Caco-2 (cell line): Measurements from ENCODE around the gene CDR2. TPM values are rescaled to one million over a fixed set of nuclear protein-coding genes. Genes with fewer than 3 reads are reported as not detected.

Experiments used
- BruUV-seq: library from RNA; stranded (reverse); fragments of 400-500 nt; replicated peaks from 2 replicates; lab custom pipeline; 2021; lab: Mats Ljungman, UMichigan
- CTCF ChIA-PET: fragments of 300-600 bp; sonication (Branson Sonifier 250); formaldehyde crosslinking; loops from one replicate; lab custom pipeline; 2022; ENCODE audit warnings: antibody characterized with exemption; lab: Charles Lee
- POLR2A ChIA-PET: fragments of 300-600 bp; sonication (Branson Sonifier 250); formaldehyde crosslinking; loops from one replicate; lab custom pipeline; 2022; ENCODE audit warnings: antibody characterized with exemption; lab: Charles Lee
- DNase-seq, 2 experiments: peaks; one replicate each; pipeline versions ENCODE4 v3.0.0 to v3.0.0-alpha.2; 2020 to 2022
- H3K27me3 ChIP-seq: replicated peaks from 2 replicates; pipeline ENCODE4 v1.6.0; 2011; ENCODE audit warnings: low read length; ENCODE audit not compliant: control insufficient read depth, insufficient read depth
- H3K36me3 ChIP-seq: 2 replicates; pipeline ENCODE4 v1.5.1; 2011; ENCODE audit warnings: low read length; ENCODE audit not compliant: control insufficient read depth, insufficient read depth
- H3K4me1 ChIP-seq: fragments of 250-450 bp; sonication (Bioruptor Pico); 2 replicates; pipeline ENCODE4 v1.5.1; 2020; ENCODE audit warnings: mild to moderate bottlenecking
- H3K4me3 ChIP-seq: 2 replicates; pipeline ENCODE4 v1.5.1; 2011; ENCODE audit warnings: low read depth, mild to moderate bottlenecking, control low read depth, low read length
- H3K9me3 ChIP-seq: fragments of 250-450 bp; sonication (Bioruptor Pico); 2 replicates; pipeline ENCODE4 v1.5.1; 2020; ENCODE audit warnings: mild to moderate bottlenecking, moderate library complexity
- H3K27ac Mint-ChIP-seq: one replicate; pipeline ENCODE4 v1.8.0; 2022; ENCODE audit warnings: mixed read lengths; ENCODE audit not compliant: unreplicated experiment
- H3K27me3 Mint-ChIP-seq: one replicate; pipeline ENCODE4 v1.8.0; 2022; ENCODE audit warnings: mixed read lengths; ENCODE audit not compliant: insufficient read depth, unreplicated experiment
- H3K36me3 Mint-ChIP-seq: one replicate; pipeline ENCODE4 v1.8.0; 2022; ENCODE audit warnings: mild to moderate bottlenecking, mixed read lengths; ENCODE audit not compliant: insufficient read depth, unreplicated experiment
- H3K4me1 Mint-ChIP-seq: one replicate; pipeline ENCODE4 v1.8.0; 2022; ENCODE audit warnings: low read depth, mixed read lengths; ENCODE audit not compliant: unreplicated experiment
- H3K4me3 Mint-ChIP-seq: one replicate; pipeline ENCODE4 v1.8.0; 2022; ENCODE audit warnings: mild to moderate bottlenecking, moderate library complexity, mixed read lengths; ENCODE audit not compliant: unreplicated experiment
- H3K9me3 Mint-ChIP-seq: one replicate; pipeline ENCODE4 v1.8.0; 2022; ENCODE audit warnings: mixed read lengths; ENCODE audit not compliant: unreplicated experiment
- CTCF ChIP-seq, 2 experiments: fragments of 200-600 bp in 1 of 2; IDR thresholded peaks; 1 replicate in 1 of 2; 2 replicates in 1 of 2; pipeline versions ENCODE4 v1.5.1 to v1.8.0; 2011 to 2022; ENCODE audit warnings: antibody characterized with exemption in 1 of 2, control low read depth in 1 of 2, inconsistent platforms in 1 of 2, low read depth in 1 of 2, low read length in 1 of 2, mild to moderate bottlenecking in 1 of 2, moderate library complexity in 1 of 2; ENCODE audit not compliant: insufficient read depth in 1 of 2, severe bottlenecking in 1 of 2, unreplicated experiment in 1 of 2
- intact Hi-C: fragments of 100-400 bp; cut with micrococcal nuclease; formaldehyde crosslinking; loops from one replicate; pipeline ENCODE4 v1.10.0; 2022; ENCODE audit not compliant: unreplicated experiment
- total RNA-seq: library from RNA; stranded (reverse); gene quantifications from 2 replicates; pipeline ENCODE4 v1.2.3, GENCODE V29; 2022

The CDR2 gene
- total RNA-seq, 1 experiment from 2014 or later = 24.3 TPM

- H3K36me3 Mint-ChIP-seq = peaks cover 30% of the 10 kb centered on the region
- Histone ChIP-seq H3K4me1 (peaks cover 39% of the 10 kb centered on the region), H3K27me3 (no peaks in the 10 kb centered on the region), H3K4me3 (peak overlapping the region; percentile 67), H3K9me3 (no peaks in the 10 kb centered on the region), H3K36me3 (no peaks in the 10 kb centered on the region)
- DNase-seq = peak; percentile 38 to 48
- ChIA-PET POLR2A (no interaction called here), CTCF (no interaction called here)
- no peaks in the 10 kb centered on the region for H3K27me3 Mint-ChIP-seq
- H3K9me3 Mint-ChIP-seq = no peaks in the 10 kb centered on the region
- peaks cover 15% of the 10 kb centered on the region for H3K4me1 Mint-ChIP-seq
- peak overlapping the region; percentile 99 for H3K4me3 Mint-ChIP-seq
- peak overlapping the region; percentile 96 for H3K27ac Mint-ChIP-seq
- no peak for TF ChIP-seq CTCF (IDR thresholded peaks at IDR 0.05; ENCODE audit: insufficient read depth in 1 of 2, low read depth in 1 of 2, low read length in 1 of 2, severe bottlenecking in 1 of 2, unreplicated experiment in 1 of 2)
- no TSS peak for BruUV-seq
- intact Hi-C loops = no loop called here
These were observed 633 bp downstream of the CDR2 start for GRCh38 chr16:22373662-22374310.

- H3K27me3 Mint-ChIP-seq = no peaks in the 10 kb centered on the region
- Histone ChIP-seq H3K9me3 (no peaks in the 10 kb centered on the region), H3K27me3 (no peaks in the 10 kb centered on the region), H3K4me1 (peaks cover 46% of the 10 kb centered on the region), H3K4me3 (peak overlapping the region; percentile 67), H3K36me3 (no peaks in the 10 kb centered on the region)
- H3K4me1 Mint-ChIP-seq = peaks cover 15% of the 10 kb centered on the region
- CTCF ChIA-PET = no interaction called here
- H3K4me3 Mint-ChIP-seq = peak overlapping the region; percentile 99
- DNase-seq = no peak
- TSS peak; percentile 28 for BruUV-seq
- peaks cover 30% of the 10 kb centered on the region for H3K36me3 Mint-ChIP-seq
- peak overlapping the region; percentile 96 for H3K27ac Mint-ChIP-seq
- H3K9me3 Mint-ChIP-seq = no peaks in the 10 kb centered on the region
- POLR2A ChIA-PET = interaction anchor here (0.6 kb wide), 1 partner anchor 13 kb away, joined by 4 read pairs; no protein-coding TSS in a partner anchor
- intact Hi-C loops = no loop called here
- no peak for TF ChIP-seq CTCF (IDR thresholded peaks at IDR 0.05; ENCODE audit: insufficient read depth in 1 of 2, low read depth in 1 of 2, low read length in 1 of 2, severe bottlenecking in 1 of 2, unreplicated experiment in 1 of 2)
These were observed 1.3 kb downstream of the CDR2 start for GRCh38 chr16:22372882-22373661.

GRCh38 chr16:22370038-22370820, 4.2 kb downstream of the CDR2 start:
- ChIA-PET CTCF (no interaction called here), POLR2A (no interaction called here)
- no peak overlapping the region for H3K4me3 Mint-ChIP-seq
- peaks cover 37% of the 10 kb centered on the region for H3K36me3 Mint-ChIP-seq
- peaks cover 10% of the 10 kb centered on the region for H3K4me1 Mint-ChIP-seq
- intact Hi-C loops = no loop called here
- no peaks in the 10 kb centered on the region for H3K36me3 ChIP-seq
- no peak overlapping the region for H3K4me3 ChIP-seq
- H3K9me3 ChIP-seq = no peaks in the 10 kb centered on the region
- TF ChIP-seq CTCF (IDR thresholded peaks at IDR 0.05; ENCODE audit: insufficient read depth in 1 of 2, low read depth in 1 of 2, low read length in 1 of 2, severe bottlenecking in 1 of 2, unreplicated experiment in 1 of 2) = no peak
- no TSS peak for BruUV-seq
- H3K27ac Mint-ChIP-seq = no peak overlapping the region
- H3K4me1 ChIP-seq = peaks cover 62% of the 10 kb centered on the region
- no peaks in the 10 kb centered on the region for H3K9me3 Mint-ChIP-seq
- H3K27me3 Mint-ChIP-seq = no peaks in the 10 kb centered on the region
- DNase-seq = no peak
- no peaks in the 10 kb centered on the region for H3K27me3 ChIP-seq
